K562 (cell line): Measurements from ENCODE around the gene AKNA. TPM values are rescaled to one million over a fixed set of nuclear protein-coding genes. Genes with fewer than 3 reads are reported as not detected.

ENCODE experiments used
- CHCHD3 ChIP-seq: fragments of 250-450 bp; sonication (Bioruptor Pico); IDR thresholded peaks from 2 replicates; pipeline ENCODE4 v2.1.2; 2022; ENCODE audit warnings: mild to moderate bottlenecking
- DPF2 ChIP-seq: fragments of 450-650 bp; IDR thresholded peaks from 2 replicates; pipeline ENCODE4 v1.6.1; 2016
- EGR1 ChIP-seq: fragments of 450-650 bp; conservative IDR thresholded peaks from 2 replicates; pipeline ENCODE4 v1.6.1; 2017; ENCODE audit warnings: mild to moderate bottlenecking
- GABPB1 ChIP-seq: sonication (generic); formaldehyde crosslinking; IDR thresholded peaks from 2 replicates; pipeline ENCODE4 v1.8.0; 2022; ENCODE audit warnings: mild to moderate bottlenecking, missing genetic modification reagents
- GABPB2 ChIP-seq: fragments of 250-450 bp; sonication (Bioruptor Pico); conservative IDR thresholded peaks from 2 replicates; pipeline ENCODE4 v1.5.1; 2021; ENCODE audit warnings: mild to moderate bottlenecking
- HDAC8 ChIP-seq: fragments of 450-650 bp; IDR thresholded peaks from 2 replicates; pipeline ENCODE4 v1.6.1; 2016; ENCODE audit warnings: mild to moderate bottlenecking, missing genetic modification characterization, moderate library complexity, missing compliant biosample characterization
- IRF2 ChIP-seq: sonication (generic); formaldehyde crosslinking; IDR thresholded peaks from 2 replicates; pipeline ENCODE4 v1.8.1; 2022; ENCODE audit warnings: mild to moderate bottlenecking, missing genetic modification reagents
- JUND ChIP-seq, 2 experiments: IDR thresholded peaks; 2 replicates in 1 of 2; 3 replicates in 1 of 2; pipeline ENCODE4 v1.6.1; 2011; ENCODE audit warnings: borderline replicate concordance in 2 of 2, low read depth in 2 of 2, low read length in 2 of 2, improper control_type of control experiment in 1 of 2, missing biosample characterization in 1 of 2, missing genetic modification characterization in 1 of 2, missing genetic modification reagents in 1 of 2
- MCM3 ChIP-seq: fragments of 450-650 bp; IDR thresholded peaks from 2 replicates; pipeline ENCODE4 v1.6.1; 2016
- NCOA1 ChIP-seq: fragments of 450-650 bp; IDR thresholded peaks from 2 replicates; pipeline ENCODE4 v1.6.1; 2016; ENCODE audit warnings: low read depth
- NFRKB ChIP-seq: fragments of 450-650 bp; IDR thresholded peaks from 2 replicates; pipeline ENCODE4 v1.6.1; 2016; ENCODE audit warnings: low read depth
- NR2C2 ChIP-seq, 2 experiments: fragments of 200-800 bp in 1 of 2; sonication (Bioruptor generic) in 1 of 2; sonication (generic) in 1 of 2; formaldehyde crosslinking in 1 of 2; IDR thresholded peaks; 2 replicates each; pipeline versions ENCODE4 v1.6.1 to v1.8.0; 2016 to 2022; ENCODE audit warnings: mild to moderate bottlenecking in 1 of 2, missing compliant biosample characterization in 1 of 2, missing genetic modification characterization in 1 of 2, missing genetic modification reagents in 1 of 2
- RBM22 ChIP-seq: fragments of 200-400 bp; formaldehyde crosslinking; IDR thresholded peaks from 2 replicates; pipeline ENCODE4 v1.6.1; 2018; ENCODE audit warnings: low read length, low read depth; ENCODE audit not compliant: poor library complexity, severe bottlenecking
- SNAPC5 ChIP-seq: fragments of 250-450 bp; sonication (Bioruptor Pico); IDR thresholded peaks from 2 replicates; pipeline ENCODE4 v1.8.0; 2021; ENCODE audit warnings: moderate library complexity, mild to moderate bottlenecking, inconsistent platforms
- TARDBP ChIP-seq: fragments of 450-650 bp; IDR thresholded peaks from 2 replicates; pipeline ENCODE4 v1.6.1; 2016
- TOE1 ChIP-seq, 2 experiments: fragments of 450-650 bp in 1 of 2; sonication (generic) in 1 of 2; formaldehyde crosslinking in 1 of 2; IDR thresholded peaks; 2 replicates each; pipeline versions ENCODE4 v1.7.1 to v1.8.0; 2016 to 2022; ENCODE audit warnings: borderline replicate concordance in 2 of 2, mild to moderate bottlenecking in 2 of 2, antibody characterized with exemption in 1 of 2, inconsistent platforms in 1 of 2, low read depth in 1 of 2, missing genetic modification reagents in 1 of 2, moderate library complexity in 1 of 2
- TRIM24 ChIP-seq, 2 experiments: fragments of 450-650 bp; IDR thresholded peaks; 2 replicates each; pipeline ENCODE4 v1.6.1; 2016
- ZFPM2 ChIP-seq: fragments of 250-450 bp; sonication (Bioruptor Pico); IDR thresholded peaks from 2 replicates; pipeline ENCODE4 v1.5.1; 2022; ENCODE audit warnings: mild to moderate bottlenecking
- ZNF174 ChIP-seq: fragments of 250-450 bp; sonication (Bioruptor Pico); IDR thresholded peaks from 2 replicates; pipeline ENCODE4 v1.4.0; 2020; ENCODE audit warnings: mild to moderate bottlenecking
- ZNF23 ChIP-seq: fragments of 250-450 bp; sonication (Bioruptor Pico); IDR thresholded peaks from 2 replicates; pipeline ENCODE4 v1.4.0; 2020; ENCODE audit warnings: mild to moderate bottlenecking
- ZNF311 ChIP-seq: fragments of 250-450 bp; sonication (Bioruptor Pico); IDR thresholded peaks from 2 replicates; pipeline ENCODE4 v1.4.0; 2020; ENCODE audit warnings: mild to moderate bottlenecking, moderate library complexity
- ZNF586 ChIP-seq: fragments of 450-650 bp; formaldehyde crosslinking; conservative IDR thresholded peaks from 2 replicates; pipeline ENCODE4 v1.4.0; 2020; ENCODE audit warnings: mild to moderate bottlenecking, moderate library complexity
- ZNF589 ChIP-seq: fragments of 200-800 bp; sonication (Bioruptor generic); IDR thresholded peaks from 2 replicates; pipeline ENCODE4 v1.6.1; 2016; ENCODE audit warnings: low read depth, missing genetic modification characterization, missing compliant biosample characterization
- polyA plus RNA-seq, 8 experiments: library from polyadenylated mRNA; depleted of rRNA in 4 of 8; stranded (reverse) in 5 of 8; unstranded in 3 of 8; fragments of >200 nt; fragmentation: Nextera tagmentation in 2 of 8; fragmentation: Illumina TruSeq in 1 of 8; extraction: Ambion mirVana in 2 of 8; extraction: Trizol in 1 of 8; gene quantifications; 2 replicates each; pipeline versions ENCODE4 v1.2.1 to v1.2.3, GENCODE V29; 2011 to 2014; ENCODE audit warnings: inconsistent platforms in 1 of 8, missing spikeins in 1 of 8
- total RNA-seq, 7 experiments: library from RNA; depleted of rRNA in 6 of 7; stranded (reverse); fragments of >200 nt in 6 of 7; fragmentation: Illumina TruSeq in 2 of 7; extraction: Trizol in 2 of 7; gene quantifications; 2 replicates each; pipeline versions ENCODE4 v1.2.1 to v1.2.3, GENCODE V29; 2011 to 2021; ENCODE audit warnings: low replicate concordance in 1 of 7
- TF ChIP-seq, protein P1 (sequence below): fragments of 200-800 bp; sonication (Bioruptor generic); IDR thresholded peaks from 2 replicates; pipeline ENCODE4 v1.6.1; 2017; ENCODE audit warnings: missing genetic modification characterization, missing compliant biosample characterization
- TF ChIP-seq, protein P2 (sequence below): IDR thresholded peaks from 2 replicates; pipeline ENCODE4 v1.6.1; 2014; ENCODE audit warnings: antibody characterized with exemption
- TF ChIP-seq, protein P3 (sequence below): sonication (generic); formaldehyde crosslinking; IDR thresholded peaks from 2 replicates; pipeline ENCODE4 v1.8.1; 2023; ENCODE audit warnings: mild to moderate bottlenecking, missing genetic modification reagents

AKNA gene
- total and polyA plus RNA-seq, 9 of the 15 experiments (the other 6 are each of a cell fraction or from before 2014, with no cell fraction given): 0.29 to 20.5 (median 3.9) TPM

DNA sequence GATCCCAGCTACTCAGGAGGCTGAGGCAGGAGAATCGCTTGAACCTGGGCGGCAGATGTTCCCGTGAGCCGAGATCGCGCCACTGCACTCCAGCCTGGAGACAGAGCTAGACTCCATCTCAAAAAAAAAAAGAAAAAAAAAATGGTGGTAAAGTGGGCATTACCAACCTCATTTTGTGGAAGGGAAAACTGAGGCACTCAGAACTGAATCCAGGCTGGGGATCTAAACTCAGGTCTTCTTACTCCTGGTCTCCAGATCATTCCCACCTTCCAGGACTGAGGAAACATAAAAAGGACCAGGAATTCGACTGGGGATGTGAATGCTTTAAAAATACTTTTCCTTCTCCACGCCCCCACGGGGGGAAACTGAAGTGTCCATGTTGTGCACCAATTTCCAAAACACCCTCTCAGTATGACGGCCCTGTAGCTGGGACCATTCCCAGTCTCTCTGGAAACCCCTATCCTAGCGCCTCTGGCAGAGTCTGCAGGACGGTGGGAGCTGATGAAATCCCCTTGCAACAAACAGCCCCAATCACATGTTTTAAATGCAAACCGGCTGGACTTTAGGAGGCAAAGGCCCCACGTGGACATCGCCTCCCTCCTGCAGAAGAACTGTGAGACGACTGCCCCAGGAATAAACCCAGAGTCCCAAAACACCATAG, 8.9 kb upstream of the AKNA start (continued):
- TF ChIP-seq NR2C2 (CRISPR knock-in tag; IDR thresholded peaks at IDR 0.05) (no peak), NR2C2 (tag; IDR thresholded peaks at IDR 0.05) (no peak; the same call in 1 of the 2 replicates), MCM3 (no peak), NCOA1 (no peak), TRIM24 (IDR thresholded peaks at IDR 0.05) (peak in 1 of 2 experiments; percentile 73; a peak in 2 of 4 replicates), GABPB1 (CRISPR knock-in tag) (0 out of 2 replicates have a peak, but pooled peaks have one; percentile 23), IRF2 (CRISPR knock-in tag) (no peak), RBM22 (no peak), EGR1 (no peak), TARDBP (no peak), ZNF311 (CRISPR knock-in tag) (peak; percentile 85), ZNF174 (CRISPR knock-in tag) (no peak), JUND (IDR thresholded peaks at IDR 0.05; ENCODE audit: borderline replicate concordance, low read depth, low read length) (peak; percentile 59; the same call in 1 of the 2 replicates), JUND (tag; IDR thresholded peaks at IDR 0.05; ENCODE audit: borderline replicate concordance, low read depth, low read length) (no peak; the same call in 2 of the 3 replicates), ZNF589 (CRISPR knock-in tag) (peak; percentile 88), ZFPM2 (no peak), GABPB2 (CRISPR knock-in tag) (no peak), HDAC8 (tag) (no peak), ZNF23 (CRISPR knock-in tag) (no peak), CHCHD3 (CRISPR knock-in tag) (no peak), NFRKB (peak; percentile 73; the same call in 1 of the 2 replicates), SNAPC5 (CRISPR knock-in tag) (no peak), ZNF586 (CRISPR knock-in tag) (0 out of 2 replicates have a peak, but pooled peaks have one; percentile 52), DPF2 (0 out of 2 replicates have a peak, but pooled peaks have one; percentile 6), TOE1 (IDR thresholded peaks at IDR 0.05; ENCODE audit: borderline replicate concordance) (peak; percentile 25; the same call in 1 of the 2 replicates), TOE1 (CRISPR knock-in tag; IDR thresholded peaks at IDR 0.05; ENCODE audit: borderline replicate concordance, low read depth) (no peak)
- TF ChIP-seq, protein P1, sequence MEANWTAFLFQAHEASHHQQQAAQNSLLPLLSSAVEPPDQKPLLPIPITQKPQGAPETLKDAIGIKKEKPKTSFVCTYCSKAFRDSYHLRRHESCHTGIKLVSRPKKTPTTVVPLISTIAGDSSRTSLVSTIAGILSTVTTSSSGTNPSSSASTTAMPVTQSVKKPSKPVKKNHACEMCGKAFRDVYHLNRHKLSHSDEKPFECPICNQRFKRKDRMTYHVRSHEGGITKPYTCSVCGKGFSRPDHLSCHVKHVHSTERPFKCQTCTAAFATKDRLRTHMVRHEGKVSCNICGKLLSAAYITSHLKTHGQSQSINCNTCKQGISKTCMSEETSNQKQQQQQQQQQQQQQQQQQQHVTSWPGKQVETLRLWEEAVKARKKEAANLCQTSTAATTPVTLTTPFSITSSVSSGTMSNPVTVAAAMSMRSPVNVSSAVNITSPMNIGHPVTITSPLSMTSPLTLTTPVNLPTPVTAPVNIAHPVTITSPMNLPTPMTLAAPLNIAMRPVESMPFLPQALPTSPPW (CRISPR knock-in tag): peak; percentile 40
- TF ChIP-seq, protein P2, sequence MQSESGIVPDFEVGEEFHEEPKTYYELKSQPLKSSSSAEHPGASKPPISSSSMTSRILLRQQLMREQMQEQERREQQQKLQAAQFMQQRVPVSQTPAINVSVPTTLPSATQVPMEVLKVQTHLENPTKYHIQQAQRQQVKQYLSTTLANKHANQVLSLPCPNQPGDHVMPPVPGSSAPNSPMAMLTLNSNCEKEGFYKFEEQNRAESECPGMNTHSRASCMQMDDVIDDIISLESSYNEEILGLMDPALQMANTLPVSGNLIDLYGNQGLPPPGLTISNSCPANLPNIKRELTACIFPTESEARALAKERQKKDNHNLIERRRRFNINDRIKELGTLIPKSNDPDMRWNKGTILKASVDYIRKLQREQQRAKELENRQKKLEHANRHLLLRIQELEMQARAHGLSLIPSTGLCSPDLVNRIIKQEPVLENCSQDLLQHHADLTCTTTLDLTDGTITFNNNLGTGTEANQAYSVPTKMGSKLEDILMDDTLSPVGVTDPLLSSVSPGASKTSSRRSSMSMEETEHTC: peak; percentile 24; the same call in 1 of the 2 replicates
- TF ChIP-seq, protein P3, sequence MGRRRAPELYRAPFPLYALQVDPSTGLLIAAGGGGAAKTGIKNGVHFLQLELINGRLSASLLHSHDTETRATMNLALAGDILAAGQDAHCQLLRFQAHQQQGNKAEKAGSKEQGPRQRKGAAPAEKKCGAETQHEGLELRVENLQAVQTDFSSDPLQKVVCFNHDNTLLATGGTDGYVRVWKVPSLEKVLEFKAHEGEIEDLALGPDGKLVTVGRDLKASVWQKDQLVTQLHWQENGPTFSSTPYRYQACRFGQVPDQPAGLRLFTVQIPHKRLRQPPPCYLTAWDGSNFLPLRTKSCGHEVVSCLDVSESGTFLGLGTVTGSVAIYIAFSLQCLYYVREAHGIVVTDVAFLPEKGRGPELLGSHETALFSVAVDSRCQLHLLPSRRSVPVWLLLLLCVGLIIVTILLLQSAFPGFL (CRISPR knock-in tag): no peak
